Activated CD8-positive, alpha-beta memory T cell treated with anti-CD3 and anti-CD28 coated beads, Interleukin-2, amount 50 U/mL, for 24 hours (primary cell): ENCODE data around the gene BTG3.

Experiments
- DNase-seq: peaks from one replicate; pipeline ENCODE4 v3.0.0-alpha.2; 2020; ENCODE audit errors: extremely low read depth

BTG3 gene

GRCh38 chr21:17585875-17586450, 26.7 kb downstream of the BTG3 start:
- no peak for DNase-seq

GRCh38 chr21:17583898-17584297, 28.8 kb downstream of the BTG3 start:
- no peak for DNase-seq

GRCh38 chr21:17580319-17580718, 32.4 kb downstream of the BTG3 start:
- no peak for DNase-seq

- no peak for DNase-seq
These were observed 33.8 kb downstream of the BTG3 start for GRCh38 chr21:17578876-17579275.

- DNase-seq = no peak
These were observed 34.5 kb downstream of the BTG3 start for GRCh38 chr21:17578162-17578561.

GRCh38 chr21:17577701-17578100, 35.0 kb downstream of the BTG3 start:
- DNase-seq = no peak

- DNase-seq = no peak
These were observed 36.4 kb downstream of the BTG3 start for GRCh38 chr21:17576080-17576835.

- no peak for DNase-seq
These were observed 37.6 kb downstream of the BTG3 start for GRCh38 chr21:17575076-17575475.

- no peak for DNase-seq
These were observed 40.3 kb downstream of the BTG3 start for GRCh38 chr21:17572431-17572830.

- DNase-seq = no peak
These were observed 41.9 kb downstream of the BTG3 start for GRCh38 chr21:17570786-17571185.

- DNase-seq = no peak
These were observed 52.2 kb downstream of the BTG3 start for GRCh38 chr21:17560377-17561025.

- no peak for DNase-seq
These were observed 57.8 kb downstream of the BTG3 start for GRCh38 chr21:17554679-17555465.

GRCh38 chr21:17554120-17554519, 58.6 kb downstream of the BTG3 start:
- no peak for DNase-seq

- no peak for DNase-seq
These were observed 60.3 kb downstream of the BTG3 start for GRCh38 chr21:17552410-17552809.

GRCh38 chr21:17550671-17551308, 61.9 kb downstream of the BTG3 start:
- DNase-seq = no peak

- DNase-seq = no peak
These were observed 64.4 kb downstream of the BTG3 start for GRCh38 chr21:17548262-17548661.

GRCh38 chr21:17545007-17545406, 67.7 kb downstream of the BTG3 start:
- DNase-seq = no peak
